Lung microvascular endothelial cell (primary cell): Measurements from ENCODE around the gene ANKRD13C. TPM values are rescaled to one million over a fixed set of nuclear protein-coding genes. Genes with fewer than 3 reads are reported as not detected.
A peak's percentile ranks its signal among the peaks of the same experiment; 100 is the strongest.
"Not testable (repeated sequence)": the region's sequence is repeated elsewhere in the genome, so short reads cannot be mapped to it uniquely, and the experiment has no call there.

Experiments used
- DNase-seq, 2 donors: peaks; one replicate each; pipeline versions ENCODE4 v3.0.0 to v3.0.0-alpha.2; 2010; ENCODE audit warnings: low read depth in 2 of 2
- total RNA-seq: library from RNA; depleted of rRNA; stranded (reverse); fragments of >200 nt; gene quantifications from 2 replicates; pipeline ENCODE4 v1.2.1, GENCODE V29; 2014

Gene ANKRD13C
- total RNA-seq, 1 donor from 2014 or later: 23.4 TPM

DNA sequence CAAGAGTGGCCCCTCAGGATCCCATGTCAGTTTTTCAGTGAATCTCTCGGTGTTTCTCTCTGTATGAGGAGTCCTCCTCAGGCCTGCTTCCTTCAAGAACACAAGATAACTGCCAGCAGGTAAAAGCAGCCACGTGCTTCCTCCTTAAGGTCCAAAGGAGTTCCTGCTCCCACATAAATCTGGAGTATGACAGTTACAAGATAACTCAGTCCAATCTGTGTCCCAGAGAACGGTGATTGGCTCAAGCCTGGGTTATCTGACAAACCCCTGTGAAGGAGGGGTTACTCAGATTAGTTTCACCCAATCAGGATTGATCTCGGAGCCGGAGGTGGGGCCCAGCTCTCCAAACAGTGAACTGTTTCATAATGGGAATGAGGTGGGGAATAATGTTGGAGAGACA is 5.8 kb upstream of the ANKRD13C start:
- DNase-seq: no peak

DNA sequence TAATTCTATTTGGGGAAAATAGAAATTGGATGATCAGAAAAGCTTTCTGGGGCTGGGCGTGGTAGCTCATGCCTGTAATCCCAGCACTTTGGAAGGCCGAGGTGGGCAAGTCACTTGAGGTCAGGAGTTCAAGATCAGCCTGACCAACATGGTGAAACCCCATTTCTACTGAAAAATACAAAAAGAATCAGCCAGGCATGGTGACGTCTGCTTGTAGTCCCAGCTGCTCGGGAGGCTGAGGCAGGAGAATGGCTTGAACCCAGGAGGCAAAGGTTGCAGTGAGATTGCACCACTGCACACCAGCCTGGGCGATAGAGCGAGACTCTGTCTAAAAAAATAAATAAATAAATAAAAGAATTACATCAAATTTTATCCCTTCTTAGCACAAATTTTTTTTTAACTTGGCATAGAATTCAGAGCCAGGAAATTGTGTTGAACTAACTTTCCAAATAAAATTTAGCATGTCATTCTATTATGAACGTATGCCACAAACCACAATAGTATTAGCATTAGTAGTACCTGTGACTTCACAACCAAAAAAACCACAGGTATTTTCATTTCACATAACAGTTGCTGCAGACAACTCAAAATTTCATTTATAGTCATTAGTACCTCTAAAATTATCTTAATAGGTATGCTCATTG is 4.5 kb upstream of the ANKRD13C start:
- DNase-seq: no peak

DNA sequence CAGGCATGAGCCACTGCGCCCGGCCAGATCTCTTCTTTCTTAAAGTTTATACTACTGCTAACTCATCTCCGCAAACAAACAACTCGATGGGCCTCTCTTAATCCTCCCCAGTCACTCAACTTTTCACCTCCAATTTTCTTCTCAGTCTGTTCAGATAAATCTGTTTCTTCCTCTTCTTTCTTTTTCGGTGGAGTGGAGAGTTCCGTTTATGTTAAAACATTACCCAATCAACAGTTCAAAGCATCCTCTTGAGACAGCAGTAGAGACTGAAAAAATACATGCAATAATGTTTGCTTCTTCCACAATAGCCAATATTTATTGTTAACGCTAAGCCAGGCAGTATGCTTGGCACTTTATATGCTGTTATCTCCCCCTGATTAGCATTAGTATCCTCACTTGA is 1.4 kb upstream of the ANKRD13C start:
- DNase-seq: no peak

DNA sequence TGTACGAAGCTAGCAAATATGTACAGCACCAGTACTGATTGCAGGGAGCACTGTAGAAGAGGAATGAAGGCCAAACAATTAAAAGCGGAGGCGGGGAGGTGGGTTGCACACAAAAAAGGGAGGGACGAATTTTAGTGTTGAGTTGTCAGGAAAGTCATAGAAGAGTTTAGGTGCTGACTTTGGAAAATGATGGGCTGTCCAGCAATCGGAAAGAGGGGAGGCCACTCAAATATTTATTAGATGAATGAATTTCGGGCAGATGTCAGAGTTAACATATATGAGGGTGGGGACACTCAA is 537 bp upstream of the ANKRD13C start:
- no peak for DNase-seq

DNA sequence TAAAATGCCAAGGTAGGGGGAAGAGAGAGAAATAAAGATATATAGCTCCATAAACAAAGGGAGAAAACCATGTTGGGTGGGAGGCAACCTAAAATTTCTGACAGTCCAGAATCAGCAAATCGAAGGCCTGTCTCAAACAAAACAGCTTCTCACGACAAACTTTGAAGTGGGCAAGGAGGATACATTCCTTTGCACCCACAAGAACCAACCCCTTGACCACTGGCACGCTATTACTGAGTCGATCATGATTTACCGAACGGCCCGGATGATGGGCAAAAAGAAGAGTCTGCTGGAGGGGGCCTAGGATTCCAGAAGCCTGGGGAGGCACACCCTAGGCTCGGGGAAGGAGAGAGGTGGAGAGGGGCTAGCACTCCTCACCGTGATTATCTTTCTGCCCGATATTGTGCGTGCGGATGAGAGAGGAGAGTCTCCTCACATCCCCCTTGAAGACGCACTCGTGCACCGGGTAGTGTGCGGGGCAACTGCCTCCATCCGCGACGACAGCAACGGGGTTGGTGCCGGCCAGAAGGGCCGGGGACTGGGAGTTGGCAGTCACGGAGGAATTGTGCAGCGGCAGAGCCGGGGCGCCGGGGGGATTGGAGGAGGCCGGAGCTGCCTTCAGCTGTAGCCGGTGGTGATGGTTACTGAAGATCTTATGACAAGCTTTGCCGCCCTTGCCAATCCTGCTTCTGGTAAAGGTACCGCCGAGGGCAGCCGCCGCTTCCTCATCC is 756 bp downstream of the ANKRD13C start:
- DNase-seq: peak; percentile 21 to 52

DNA sequence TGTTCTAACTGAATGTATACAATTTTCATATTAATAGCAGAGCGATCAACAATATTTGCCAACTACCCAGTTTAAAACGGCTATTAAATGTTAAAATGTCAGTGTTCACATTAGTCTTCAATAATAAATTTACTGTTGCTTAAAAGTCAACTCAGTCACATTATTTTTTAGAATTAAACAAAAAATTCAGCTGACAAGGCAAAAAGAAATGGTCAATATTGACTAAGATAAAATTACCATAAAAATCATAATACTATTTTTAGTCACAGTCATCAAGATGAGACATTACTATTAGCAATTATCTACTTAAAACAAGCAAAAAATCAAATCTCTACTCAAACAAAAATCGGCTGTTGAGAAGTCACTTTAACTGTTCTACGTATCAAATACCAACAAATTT is 1.5 kb downstream of the ANKRD13C start:
- DNase-seq: no peak

DNA sequence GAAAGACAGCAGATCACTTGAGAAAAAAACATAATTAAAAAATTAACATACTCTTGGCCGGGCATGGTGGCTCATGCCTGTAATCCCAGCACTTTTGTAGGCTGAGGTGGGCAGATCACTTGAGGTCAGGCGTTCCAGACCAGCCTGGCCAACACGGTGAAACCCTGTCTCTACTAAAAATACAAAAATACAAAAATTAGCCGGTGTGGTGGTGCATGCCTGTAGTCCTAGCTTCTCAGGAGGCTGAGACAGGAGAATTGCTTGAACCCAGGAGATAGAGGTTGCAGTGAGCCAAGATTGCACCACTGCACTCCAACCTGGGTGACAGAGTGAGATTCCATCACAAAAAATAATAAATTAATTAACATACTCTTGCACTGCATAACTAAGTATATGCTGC is 4.7 kb downstream of the ANKRD13C start:
- not testable (repeated sequence) for DNase-seq

DNA sequence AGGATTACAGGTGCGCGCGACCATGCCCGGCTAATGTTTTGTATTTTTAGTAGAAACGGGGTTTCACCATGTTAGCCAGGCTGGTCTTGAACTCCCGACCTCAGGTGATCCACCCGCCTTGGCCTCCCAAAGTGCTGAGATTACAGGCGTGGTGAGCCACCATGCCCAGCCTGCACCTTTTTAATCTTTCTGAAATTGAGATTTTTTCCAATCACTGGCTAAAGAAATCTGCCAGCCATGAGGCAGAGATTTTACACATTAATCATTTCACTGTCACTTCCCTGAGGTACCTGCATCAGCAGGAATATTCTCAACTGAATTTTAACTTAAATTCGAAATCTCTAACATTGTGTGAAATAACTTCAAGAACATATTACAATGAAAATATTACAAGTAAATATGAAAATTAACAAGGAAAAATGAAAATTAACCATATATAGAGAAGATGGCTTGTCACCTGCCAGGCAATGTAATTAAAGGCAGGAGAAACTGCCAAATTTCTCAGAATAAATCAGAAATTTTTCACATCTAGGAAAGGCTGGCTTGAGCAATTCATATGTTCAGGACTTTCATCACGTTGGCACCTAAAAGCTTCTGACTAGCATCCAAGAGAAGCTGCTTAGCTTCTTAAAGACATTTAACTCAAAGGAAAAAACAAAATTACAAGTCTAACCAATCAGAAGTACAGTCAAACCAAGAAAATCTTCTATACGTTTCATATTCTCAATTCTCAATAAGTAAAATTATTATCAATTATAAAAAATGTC is 5.9 kb downstream of the ANKRD13C start:
- no peak for DNase-seq

DNA sequence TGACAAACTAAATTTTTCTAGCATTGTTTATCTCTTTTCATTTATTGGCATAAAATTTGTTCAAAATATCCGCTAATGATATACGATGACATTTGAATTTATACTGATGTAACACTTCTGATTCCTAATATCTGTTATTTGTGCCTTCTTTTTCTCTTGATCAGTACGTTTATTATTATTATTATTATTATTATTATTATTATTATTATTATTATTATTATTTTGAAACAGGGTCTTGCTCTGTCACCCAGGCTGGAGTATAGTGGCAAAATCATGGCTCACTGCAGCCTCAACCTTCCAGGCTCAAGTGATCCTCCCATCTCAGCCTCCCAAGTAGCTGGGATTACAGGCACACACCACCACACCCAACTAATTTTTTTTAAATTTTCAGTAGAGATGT is 14.9 kb downstream of the ANKRD13C start:
- not testable (repeated sequence) for DNase-seq

DNA sequence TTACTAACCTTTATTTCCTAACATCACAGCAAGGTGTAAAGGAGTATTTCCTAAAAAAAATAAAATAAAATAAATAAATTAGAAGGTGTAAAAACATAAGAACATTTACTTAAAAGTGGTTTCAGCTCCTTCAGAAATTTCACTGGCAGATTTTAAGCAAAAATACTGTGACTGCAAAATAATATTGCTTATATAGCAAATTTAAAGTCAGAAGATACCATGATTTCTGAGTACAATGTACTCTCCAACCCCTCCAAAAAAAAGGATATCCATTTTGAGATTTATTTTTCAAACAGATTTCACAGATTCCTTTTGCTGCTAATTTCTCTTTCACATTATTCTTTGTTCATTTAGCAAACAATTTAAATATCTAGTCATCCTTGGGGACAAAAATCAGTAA is 18.5 kb downstream of the ANKRD13C start:
- no peak for DNase-seq

DNA sequence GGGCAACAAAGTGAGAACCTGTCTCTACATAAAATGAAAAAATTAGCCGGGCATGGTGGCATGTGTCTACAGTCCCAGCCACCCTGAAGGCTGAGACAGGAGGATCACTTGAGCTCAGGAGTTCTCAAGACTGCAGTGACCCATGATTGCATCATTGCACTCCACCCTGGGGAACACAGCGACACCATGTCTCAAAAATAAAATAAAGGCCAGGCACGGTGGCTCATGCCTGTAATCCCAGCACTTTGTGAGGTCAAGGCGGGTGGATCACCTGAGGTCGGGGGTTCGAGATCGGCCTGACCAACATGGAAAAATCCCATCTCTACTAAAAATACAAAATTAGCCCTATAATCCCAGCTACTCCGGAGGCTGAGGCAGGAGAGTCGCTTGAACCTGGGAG is 20.1 kb downstream of the ANKRD13C start:
- DNase-seq: no peak

DNA sequence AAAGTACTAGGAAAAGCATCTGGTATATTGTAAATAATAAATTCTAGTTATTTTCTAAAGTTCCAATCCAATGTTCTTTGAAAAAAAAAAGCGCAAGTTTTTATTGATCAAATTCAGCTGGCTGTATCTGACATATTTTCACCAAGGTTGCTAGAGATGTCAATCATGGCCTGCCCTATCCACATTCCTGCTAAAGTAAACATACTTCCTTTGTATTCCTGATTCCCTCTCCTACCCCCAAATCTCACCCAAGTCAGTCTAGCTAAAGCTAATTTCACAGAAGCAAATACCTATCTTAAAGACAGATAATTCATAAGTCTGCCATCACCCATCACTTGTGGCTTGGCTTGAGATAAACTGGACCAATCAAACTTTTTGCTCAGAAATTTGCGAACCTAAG is 21.3 kb downstream of the ANKRD13C start:
- DNase-seq: no peak

DNA sequence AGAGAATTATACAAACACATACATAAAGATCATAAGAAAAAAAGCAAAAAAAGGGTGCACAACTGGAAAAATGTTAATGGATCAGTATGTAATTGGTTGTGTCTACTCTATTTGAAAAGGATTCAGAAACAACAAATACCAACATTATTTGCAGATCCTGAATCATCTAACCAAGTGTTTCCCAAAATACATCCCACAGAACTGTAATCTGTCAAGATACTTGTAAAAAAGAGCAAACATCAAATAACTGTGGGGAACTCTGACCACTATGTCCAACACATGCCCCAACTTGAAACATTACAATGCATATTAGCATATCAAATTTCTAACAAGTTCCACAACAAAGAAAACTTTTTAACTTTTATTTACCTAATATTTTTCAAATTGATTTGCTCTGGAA is 22.6 kb downstream of the ANKRD13C start:
- DNase-seq: no peak

DNA sequence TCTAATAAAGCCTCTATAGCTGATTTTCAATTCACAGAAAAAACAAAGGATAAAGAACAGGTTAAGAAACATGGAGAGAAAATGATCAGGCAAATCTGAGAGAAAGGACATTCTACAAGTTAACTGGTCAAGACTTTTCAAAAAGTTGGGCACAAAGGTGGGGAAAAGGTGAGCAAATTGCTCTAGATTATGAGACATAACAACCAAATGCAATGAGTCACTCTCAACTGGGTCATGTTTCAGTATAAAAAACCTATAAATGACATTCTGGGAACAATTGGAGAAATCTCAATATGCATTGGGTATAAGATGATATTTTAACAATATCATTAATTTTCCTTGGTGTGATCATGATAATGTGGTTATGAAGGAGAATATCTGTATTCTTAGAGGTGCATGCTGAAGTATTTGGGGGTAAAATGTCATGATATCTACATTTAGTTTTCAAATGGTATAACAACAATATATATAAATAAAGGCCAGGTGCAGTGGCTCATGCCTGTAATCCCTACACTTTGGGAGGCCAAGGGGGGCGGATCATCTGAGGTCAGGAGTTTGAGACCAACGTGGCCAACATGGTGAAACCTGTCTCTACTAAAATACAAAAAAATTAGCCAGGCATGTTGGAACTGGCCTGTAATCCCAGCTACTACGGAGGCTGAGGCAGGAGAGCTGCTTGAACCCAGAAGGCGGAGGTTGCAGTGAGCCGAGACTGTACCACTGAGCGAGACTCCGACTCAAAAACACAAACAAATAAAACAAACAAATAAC is 27.0 kb downstream of the ANKRD13C start:
- no peak for DNase-seq

DNA sequence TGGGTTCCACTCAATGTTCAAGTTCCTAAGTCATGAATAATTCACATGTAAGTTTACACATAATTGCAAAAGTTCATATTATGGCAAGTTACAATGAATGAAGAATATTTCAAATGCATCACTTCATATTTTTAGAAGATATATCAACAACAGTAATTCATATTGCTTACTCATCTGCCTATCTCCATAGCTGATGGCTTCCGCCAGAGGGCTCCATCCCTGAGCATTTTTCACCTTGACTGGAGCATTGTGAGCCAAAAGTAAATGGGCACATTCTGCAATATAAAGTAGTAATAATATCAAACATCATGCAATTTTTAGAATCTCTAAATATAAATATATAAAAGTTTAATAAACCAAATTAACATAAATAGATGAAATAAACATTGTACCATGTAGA is 29.8 kb downstream of the ANKRD13C start:
- no peak for DNase-seq

DNA sequence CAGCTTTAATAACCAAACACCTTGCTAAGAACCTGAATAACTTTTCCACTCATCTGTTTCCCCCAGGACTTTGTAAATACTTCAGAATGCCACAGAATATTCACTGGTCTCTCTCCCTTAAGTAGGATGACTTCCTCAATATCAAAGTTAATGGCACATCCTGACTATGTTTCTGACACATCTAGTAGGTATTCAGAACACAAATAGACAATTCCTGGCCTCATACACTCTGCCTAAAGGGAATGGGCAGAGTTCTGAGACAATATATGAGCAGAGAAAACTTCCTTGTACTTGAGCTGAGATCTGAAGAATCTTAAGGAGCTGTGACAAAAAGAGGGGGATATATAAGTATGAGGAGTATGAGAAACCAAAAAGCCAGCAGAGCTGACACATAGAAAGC is 34.8 kb downstream of the ANKRD13C start:
- peak in 1 of 2 donors; percentile 67 for DNase-seq

DNA sequence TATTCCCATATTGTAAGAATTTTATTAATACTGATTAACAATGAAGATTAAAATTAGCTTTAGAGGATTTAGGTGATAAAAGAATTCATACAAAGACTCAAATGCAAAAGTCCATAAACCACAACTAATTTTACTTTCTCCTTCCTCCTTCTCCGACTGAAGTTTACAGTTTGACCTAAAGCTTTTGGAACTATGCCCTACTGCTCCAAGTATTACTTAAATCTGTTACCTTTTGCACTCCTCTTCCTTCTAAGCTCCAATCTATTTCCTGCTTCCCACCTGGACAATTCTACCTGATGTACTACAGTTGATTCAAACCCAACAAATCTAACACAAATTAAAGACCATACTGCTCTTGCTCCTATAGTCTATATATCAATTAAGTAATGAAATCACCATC is 36.3 kb downstream of the ANKRD13C start:
- no peak for DNase-seq

DNA sequence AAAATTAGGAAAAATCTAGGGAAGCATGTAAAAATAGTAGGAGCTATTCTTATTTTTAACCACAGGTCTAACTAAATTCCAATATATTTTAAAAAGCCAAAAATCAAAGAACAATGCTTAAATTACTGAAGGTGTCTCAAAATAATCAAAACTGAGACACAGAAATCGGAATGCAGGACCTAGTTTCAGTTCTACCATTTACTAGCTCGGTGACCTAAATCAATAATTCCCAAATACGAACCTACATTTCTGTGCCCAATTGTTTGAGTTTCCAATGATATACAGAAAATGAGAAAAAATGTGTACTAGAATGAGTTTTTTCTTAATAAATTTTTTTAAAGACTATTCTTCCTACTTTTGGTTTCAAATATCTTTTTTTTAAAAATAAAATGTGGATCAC is 37.4 kb downstream of the ANKRD13C start:
- DNase-seq: no peak

DNA sequence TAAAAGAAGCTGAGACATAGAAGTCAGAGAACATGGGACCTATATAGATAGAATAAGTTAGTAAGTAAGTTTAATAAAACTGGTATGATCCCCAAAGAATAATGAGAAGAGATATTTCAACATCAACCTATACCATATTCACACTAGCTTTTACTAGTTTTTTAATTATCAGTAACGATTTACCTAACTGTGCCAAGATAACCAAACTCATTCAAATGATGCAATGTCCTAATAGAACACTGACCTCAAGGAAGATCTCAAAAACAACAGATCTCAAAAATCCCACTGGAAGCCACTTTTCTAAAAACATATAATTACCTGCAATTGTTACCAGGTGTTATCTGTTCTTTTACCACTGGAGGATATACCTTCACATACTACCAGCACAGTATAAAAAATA is 38.7 kb downstream of the ANKRD13C start:
- no peak for DNase-seq

DNA sequence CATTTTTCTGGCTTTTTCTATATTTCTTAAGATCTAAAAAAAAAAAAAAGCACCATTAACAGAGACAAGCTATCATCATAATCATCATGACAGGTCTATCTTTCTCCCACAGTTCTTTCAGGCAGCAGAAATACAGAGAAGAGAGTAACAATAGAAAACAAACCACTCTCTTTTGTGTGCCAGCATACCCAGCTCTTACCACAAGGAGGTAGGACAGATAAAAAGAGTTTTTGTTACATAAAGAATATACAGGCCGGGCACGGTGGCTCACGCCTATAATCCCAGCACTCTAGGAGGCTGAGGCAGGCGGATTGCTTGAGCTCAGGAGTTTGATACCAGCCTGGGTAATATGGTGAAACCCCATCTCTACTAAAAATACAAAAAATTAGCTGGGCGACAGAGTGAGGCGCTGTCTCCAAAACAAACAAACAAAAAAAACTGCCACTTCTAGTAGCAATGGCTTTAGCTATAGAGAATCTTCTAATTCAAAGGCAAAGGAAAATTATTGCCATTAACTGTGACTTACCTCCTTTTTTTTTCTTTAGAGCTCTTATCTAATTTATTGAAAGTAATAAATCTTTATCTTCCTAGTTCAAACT is 39.7 kb downstream of the ANKRD13C start:
- DNase-seq: no peak

DNA sequence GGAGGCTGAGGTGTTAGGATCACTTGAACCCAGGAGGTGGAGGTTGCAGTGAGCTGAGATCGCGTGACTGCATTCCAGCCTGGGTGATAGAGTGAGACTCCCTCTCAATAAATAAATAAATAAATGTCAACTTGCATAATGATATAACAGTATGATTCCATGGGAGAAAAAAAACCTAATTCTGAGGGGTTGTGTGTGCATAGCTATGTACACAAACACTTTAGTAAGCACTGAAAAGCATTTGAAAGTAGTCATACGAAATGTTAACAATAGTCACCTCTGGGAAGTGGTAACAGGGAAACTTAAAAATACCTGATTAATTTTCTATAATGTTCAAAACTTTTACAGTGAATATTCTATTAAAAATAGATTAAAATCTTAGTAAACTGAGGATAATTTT is 43.2 kb downstream of the ANKRD13C start:
- DNase-seq: no peak

DNA sequence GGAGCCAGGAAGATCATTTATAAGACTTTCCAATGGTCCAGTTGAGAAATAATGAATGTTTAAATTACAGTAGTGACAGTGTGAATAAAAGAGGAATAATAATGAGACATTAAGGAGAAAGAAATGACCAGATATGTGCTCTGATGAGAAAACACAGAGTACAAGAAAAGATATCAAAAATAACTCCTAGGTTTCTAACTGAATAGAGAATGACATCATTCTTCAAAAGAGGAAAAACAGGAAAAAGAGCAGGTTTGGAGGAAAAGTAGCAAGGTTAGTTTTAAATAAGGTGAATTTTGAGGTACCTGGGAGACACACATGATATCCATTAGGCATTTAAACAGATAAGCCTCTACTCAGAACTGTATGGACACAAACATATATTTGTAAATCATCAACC is 55.0 kb downstream of the ANKRD13C start:
- no peak for DNase-seq
